ENCODE measurements around the gene CNRIP1. TPM values are rescaled to one million over a fixed set of nuclear protein-coding genes. Genes with fewer than 3 reads are reported as not detected.

The CNRIP1 gene
- total RNA-seq, 1 experiment from 2014 or later = not detected

DNA sequence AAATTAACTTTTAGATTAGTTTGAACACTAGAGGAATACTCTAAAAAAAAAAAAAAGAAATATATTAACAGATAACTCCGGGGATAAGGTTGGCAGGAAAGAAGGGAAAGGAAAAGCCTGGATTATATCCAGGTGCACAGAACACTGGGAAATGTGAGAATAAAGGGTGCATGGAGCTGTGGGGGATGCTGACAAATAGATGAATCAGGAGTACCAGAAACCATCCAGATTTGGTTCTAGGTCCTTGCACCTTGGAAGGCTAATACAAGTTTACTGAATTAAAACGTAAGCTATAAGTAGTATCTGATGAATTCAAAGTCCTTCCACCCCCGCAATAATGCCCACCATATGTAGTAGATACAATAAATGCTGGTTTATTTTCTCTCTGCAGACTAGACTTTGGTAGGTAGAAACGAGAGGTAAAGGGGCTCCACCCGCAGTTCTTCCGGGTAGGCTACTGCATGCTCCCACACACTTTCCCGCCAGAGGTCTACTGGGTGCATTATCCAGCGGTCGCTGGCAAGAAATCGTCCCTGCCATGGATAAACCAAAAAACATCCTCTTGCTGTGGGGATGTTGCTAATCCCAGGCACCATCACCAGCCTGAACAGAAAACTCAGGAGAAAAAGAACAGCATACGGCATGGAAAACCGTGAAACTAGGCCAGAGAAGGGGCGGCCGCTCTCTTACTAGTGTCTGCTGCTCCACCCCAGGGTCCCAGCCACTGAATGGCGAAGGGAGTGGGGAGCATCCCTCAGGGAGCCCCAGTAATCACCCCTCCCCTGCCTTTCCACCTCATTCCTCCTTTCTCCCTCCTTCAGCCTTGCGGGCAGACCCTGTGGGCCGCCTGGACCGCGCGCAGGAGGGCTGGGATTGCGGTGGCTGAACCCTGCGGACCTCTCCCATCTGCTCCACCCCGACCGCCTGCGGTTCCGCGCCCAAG is 1.5 kb downstream of the CNRIP1 start:
- ChIA-PET RAD21 (ENCODE audit: low non-redundant PET in 1 of 2, low total read pairs in 2 of 2, uncharacterized antibody in 2 of 2, unreplicated experiment in 2 of 2) (interaction anchor here in 1 of 2 experiments (0.7 kb wide), 1 partner anchor 123 kb away, joined by 3 read pairs; no protein-coding TSS in a partner anchor), CTCF (no interaction called here), POLR2A (no interaction called here)
- Histone ChIP-seq H3K9ac (ENCODE audit: low read length) (no peak overlapping the region), H3K9me3 (ENCODE audit: control insufficient read depth in 1 of 2, insufficient read depth in 1 of 2, low read depth in 1 of 2, low read length in 2 of 2) (no peaks in the 10 kb centered on the region), H4K20me1 (ENCODE audit: insufficient read depth) (no peaks in the 10 kb centered on the region), H3K4me2 (ENCODE audit: low read length) (no peak overlapping the region), H3K36me3 (ENCODE audit: control insufficient read depth in 1 of 2, insufficient read depth in 2 of 2, low read length in 2 of 2) (no peaks in the 10 kb centered on the region), H3K79me2 (ENCODE audit: insufficient read depth, low read length) (no peaks in the 10 kb centered on the region), H3K4me3 (replicated peaks in 1 of 2; ENCODE audit: low read depth in 1 of 2, low read length in 2 of 2) (no peak overlapping the region), H2AFZ (ENCODE audit: low read depth, low read length, poor library complexity, severe bottlenecking) (no peak overlapping the region), H3K9me2 (ENCODE audit: insufficient read depth) (no peaks in the 10 kb centered on the region), H3K27ac (ENCODE audit: low read depth, low read length) (no peak overlapping the region), H3K4me1 (ENCODE audit: control insufficient read depth in 1 of 2, insufficient read depth in 2 of 2, low read length in 2 of 2) (no peaks in the 10 kb centered on the region), H3K27me3 (ENCODE audit: insufficient read depth, low read length) (no peaks in the 10 kb centered on the region)
- DNase-seq (ENCODE audit: low read depth, low spot score) (no peak), ATAC-seq (no peak)
- TF ChIP-seq YY1 (IDR thresholded peaks at IDR 0.05; ENCODE audit: extremely low read depth, insufficient replicate concordance, low read depth, low read length) (no peak), SRF (IDR thresholded peaks at IDR 0.05; ENCODE audit: low read depth) (no peak), ZFX (IDR thresholded peaks at IDR 0.05) (no peak), EZH2 (IDR thresholded peaks at IDR 0.05) (no peak), POLR2AphosphoS5 (IDR thresholded peaks at IDR 0.05; ENCODE audit: low read depth, low read length) (no peak), ATF3 (IDR thresholded peaks at IDR 0.05) (no peak), EZH2phosphoT487 (IDR thresholded peaks at IDR 0.05; ENCODE audit: borderline replicate concordance) (no peak), CTCF (IDR thresholded peaks at IDR 0.05 in 2 of 3, conservative IDR thresholded peaks at IDR 0.05 in 1 of 3; ENCODE audit: borderline replicate concordance in 1 of 3, insufficient read depth in 1 of 3, low read depth in 2 of 3, low read length in 2 of 3) (no peak), ZBTB33 (IDR thresholded peaks at IDR 0.05; ENCODE audit: extremely low read depth, insufficient replicate concordance, low read length) (no peak), CEBPB (IDR thresholded peaks at IDR 0.05; ENCODE audit: low read depth) (no peak), RAD21 (IDR thresholded peaks at IDR 0.05; ENCODE audit: low read depth) (no peak), POLR2A (IDR thresholded peaks at IDR 0.05; ENCODE audit: borderline replicate concordance, extremely low read depth, insufficient read depth, insufficient read length) (no peak), FOSL1 (IDR thresholded peaks at IDR 0.05; ENCODE audit: low read depth) (no peak)
- BruUV-seq (replicated peaks) = no TSS peak
- intact Hi-C loops (cut with micrococcal nuclease) = no loop called here
